GM15510 (cell line): ENCODE data around the gene SENP2.

Source experiments
- POLR2A ChIP-seq: IDR thresholded peaks from 3 replicates; pipeline ENCODE4 v1.6.1; 2011; ENCODE audit warnings: borderline replicate concordance; ENCODE audit not compliant: insufficient read length; ENCODE audit errors: extremely low read depth

SENP2 gene

GRCh38 chr3:185582236-185582635 lies 3.9 kb upstream of the SENP2 start:
- TF ChIP-seq POLR2A = no peak

DNA sequence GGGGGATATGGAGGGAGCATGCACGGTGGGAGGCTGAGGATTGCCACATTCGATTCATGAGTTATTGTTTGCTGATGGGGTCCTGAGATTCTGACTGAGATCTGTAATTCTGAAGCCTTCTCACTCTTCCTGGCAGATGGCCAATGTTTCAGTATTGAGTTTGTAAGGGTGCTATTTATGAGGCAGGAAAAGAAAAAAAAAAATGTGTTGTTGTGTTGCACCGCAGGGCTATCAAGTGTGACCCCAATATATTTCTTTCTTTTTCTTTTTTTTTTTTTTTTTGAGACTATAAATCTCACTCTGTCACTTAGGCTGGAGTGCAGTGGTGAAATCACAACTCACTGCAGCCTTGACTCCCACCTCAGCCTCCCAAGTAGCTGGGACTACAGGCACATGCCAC lies 3.2 kb upstream of the SENP2 start:
- TF ChIP-seq POLR2A = no peak

GRCh38 chr3:185583925-185584324 lies 2.2 kb upstream of the SENP2 start:
- TF ChIP-seq POLR2A = no peak

GRCh38 chr3:185584686-185585085 lies 1.4 kb upstream of the SENP2 start:
- TF ChIP-seq POLR2A = no peak

DNA sequence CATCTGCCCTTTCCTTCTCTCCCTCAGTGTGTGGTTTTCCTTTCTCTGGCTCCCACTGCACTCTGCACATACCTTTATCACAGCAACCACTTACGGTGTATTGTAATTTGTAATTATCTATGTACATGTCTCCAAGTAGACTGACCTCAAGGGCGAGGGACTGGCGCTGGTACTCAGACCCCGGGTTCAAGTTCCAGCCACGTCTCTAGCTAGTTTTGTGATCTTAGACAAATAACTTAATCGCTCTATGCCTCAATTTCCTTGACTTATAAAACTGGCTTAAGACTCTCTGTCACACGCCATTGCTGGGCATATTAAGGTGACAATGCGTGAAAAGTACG lies 607 bp upstream of the SENP2 start:
- no peak for TF ChIP-seq POLR2A

DNA sequence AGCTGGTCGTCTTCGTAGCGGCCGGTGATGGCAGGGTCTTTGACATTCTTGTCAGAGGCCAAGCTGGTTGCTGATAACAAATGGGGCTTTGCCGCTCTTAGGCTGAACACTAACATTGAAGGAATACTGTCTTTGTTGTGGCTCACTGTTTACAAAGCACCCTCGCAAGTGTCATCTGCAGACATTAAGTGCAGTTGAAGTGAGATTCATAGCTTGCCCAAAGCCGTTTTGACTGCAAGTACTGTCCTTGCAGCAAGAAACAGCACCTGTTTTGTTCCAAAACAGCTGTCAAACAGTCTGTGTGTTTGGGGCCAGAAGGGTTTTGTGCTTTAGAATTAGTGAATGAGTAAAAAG lies 568 bp downstream of the SENP2 start:
- TF ChIP-seq POLR2A = no peak

DNA sequence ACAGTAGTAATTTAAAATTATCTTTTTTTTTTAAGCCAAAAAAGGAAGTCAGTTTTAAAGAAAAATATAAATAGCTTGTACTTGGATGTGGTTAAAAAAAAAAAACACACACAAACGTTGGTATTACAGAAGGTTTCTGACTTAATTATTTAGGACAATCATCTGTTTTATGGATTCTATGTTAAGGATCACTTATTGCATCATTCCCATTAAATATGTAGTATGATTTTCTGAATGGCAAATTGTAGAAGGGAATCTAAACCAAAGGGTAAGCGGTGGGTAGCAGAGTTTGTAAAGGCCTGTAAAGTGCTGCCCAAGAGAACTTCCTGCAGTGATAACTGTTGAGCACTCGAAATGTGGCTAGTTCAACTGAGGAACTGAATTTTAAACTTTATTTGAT lies 8.0 kb downstream of the SENP2 start:
- TF ChIP-seq POLR2A = no peak

DNA sequence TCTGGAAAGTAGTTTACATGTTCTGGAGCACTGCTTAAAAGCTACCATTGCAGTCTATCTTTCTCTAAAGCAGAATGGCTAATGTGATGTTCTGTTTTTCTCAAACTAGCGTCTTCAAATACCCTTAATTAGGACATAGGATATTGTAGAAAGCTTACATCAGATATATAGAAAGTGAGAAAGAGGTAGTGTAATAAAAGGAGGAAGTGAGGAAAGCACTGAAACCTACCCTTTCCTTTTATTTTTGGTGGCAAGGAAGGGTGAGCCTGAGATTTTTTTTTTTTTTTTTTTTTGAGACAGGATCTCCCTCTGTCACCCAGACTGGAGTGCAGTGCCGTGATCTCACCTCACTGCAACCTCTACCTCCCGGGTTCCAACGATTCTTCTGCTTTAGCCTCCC lies 9.4 kb downstream of the SENP2 start:
- no peak for TF ChIP-seq POLR2A

DNA sequence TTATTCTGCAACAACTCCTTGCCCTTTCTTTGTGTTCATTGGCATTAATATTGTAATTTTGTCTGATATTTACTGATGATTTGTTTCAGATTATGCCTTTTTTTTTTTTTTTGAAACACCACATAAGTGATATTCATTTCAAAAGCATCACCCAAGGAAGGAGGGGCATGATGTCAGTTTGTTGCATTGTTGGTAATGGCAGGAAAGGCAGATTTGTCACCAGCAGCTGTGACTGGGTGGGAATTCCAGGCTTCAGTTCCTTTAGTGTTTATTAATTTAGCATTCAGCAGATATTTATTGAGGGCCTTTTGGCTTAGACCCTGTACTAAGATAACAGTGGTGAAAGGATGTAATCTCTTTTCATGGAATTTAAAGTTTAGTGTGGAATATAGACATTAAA lies 19.5 kb downstream of the SENP2 start:
- no peak for TF ChIP-seq POLR2A

- TF ChIP-seq POLR2A = no peak
These were observed 20.1 kb downstream of the SENP2 start for GRCh38 chr3:185606196-185606595.

- TF ChIP-seq POLR2A = no peak
These were observed 26.9 kb downstream of the SENP2 start for GRCh38 chr3:185613016-185613415.

DNA sequence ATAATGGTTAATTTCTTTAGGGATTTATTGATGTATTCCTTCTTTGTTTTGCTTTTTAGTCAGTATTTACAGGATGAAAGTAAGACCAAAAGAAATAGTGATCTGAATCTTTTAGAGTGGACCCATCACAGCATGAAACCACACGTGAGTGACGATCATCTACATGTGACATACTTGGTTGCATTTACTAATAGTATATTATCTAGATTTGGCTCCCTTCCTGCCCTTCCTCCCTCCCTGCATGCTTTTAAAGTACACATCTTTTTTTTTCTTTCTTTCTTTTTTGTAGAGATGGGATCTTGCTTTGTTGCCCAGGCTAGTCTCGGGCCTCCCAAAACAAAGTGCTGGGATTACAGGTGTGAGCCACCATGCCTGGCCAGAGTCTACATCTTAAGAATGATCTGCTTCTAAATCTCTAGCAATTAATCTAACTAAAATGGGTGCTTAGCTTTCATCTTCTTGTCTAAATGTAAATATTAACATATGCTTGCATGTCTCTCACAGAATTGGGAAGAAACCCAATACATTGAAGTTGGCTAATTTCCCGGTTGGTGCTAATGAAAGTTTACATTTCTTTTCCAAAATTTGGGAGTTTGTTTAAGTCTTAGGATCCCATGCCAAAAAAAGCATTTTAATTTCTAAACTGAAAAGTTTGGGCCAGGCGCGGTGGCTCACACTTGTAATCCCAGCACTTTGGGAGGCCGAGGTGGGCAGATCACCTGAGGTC lies 38.0 kb downstream of the SENP2 start:
- TF ChIP-seq POLR2A = no peak

DNA sequence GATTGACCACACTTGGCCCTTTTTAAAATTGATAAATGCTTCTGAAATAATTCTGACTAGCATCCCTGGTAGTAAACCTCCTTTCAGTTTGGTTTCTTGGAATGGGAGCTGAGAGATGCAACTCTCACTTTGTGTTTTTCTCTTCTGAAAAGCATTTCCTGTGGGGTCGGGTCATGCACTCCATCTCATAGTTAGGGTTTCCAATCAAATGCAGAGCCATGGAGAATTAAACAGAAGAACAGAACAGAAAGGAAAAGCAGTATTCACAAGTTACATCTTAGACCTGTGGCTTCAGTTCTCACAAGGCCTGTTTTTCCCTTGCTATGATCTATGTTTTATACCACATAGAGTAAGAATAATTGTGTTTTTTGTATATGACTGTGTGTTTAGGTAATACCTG lies 39.7 kb downstream of the SENP2 start:
- no peak for TF ChIP-seq POLR2A

GRCh38 chr3:185629554-185630181 lies 43.6 kb downstream of the SENP2 start:
- no peak for TF ChIP-seq POLR2A

- no peak for TF ChIP-seq POLR2A
These were observed 44.1 kb downstream of the SENP2 start for GRCh38 chr3:185630182-185630622.

DNA sequence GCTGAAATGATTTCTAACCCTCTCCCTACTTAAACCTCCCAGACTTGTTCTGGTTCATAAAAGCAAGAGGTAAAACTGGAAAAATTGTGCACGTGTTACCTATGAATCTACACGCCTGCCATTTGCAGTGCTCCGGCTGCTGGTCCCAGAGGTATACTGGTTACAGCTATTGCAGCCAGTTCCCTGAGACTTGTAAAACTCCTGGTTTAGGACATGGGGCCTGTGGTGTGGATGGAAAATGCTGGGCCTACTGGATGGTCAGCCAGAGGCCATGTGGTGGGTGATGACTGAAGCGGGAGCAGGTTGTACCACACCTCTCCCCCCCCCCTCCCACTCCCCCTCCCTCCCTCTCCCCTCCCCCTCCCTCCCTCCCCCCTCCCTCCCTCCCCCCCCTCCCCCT lies 45.0 kb downstream of the SENP2 start:
- no peak for TF ChIP-seq POLR2A
